GM12878 (cell line): Measurements from ENCODE around the gene PRKG1. TPM values are rescaled to one million over a fixed set of nuclear protein-coding genes. Genes with fewer than 3 reads are reported as not detected.

Source experiments
- ATAC-seq: fragments of 200-7000 bp; cut with Tn5 transposase; 3 replicates; pipeline ENCODE4 v1.9.1; 2020; ENCODE audit warnings: mild to moderate bottlenecking, moderate library complexity
- BruUV-seq: library from RNA; stranded (reverse); fragments of 400-500 nt; replicated peaks from 2 replicates; lab custom pipeline; 2021; lab: Mats Ljungman, UMichigan
- CTCF ChIA-PET: fragments of 300-600 bp; sonication (Branson Sonifier 250); formaldehyde crosslinking; extraction: SDS; loops from one replicate; lab custom pipeline; 2021; ENCODE audit warnings: inconsistent platforms; lab: Yijun Ruan, JAX
- POLR2A ChIA-PET: fragments of 350-600 bp; formaldehyde crosslinking; extraction: SDS; loops from one replicate; lab custom pipeline; 2021; ENCODE audit warnings: inconsistent platforms; lab: Charles Lee
- RAD21 ChIA-PET: fragments of 300-600 bp; sonication (Branson Sonifier 250); formaldehyde crosslinking; loops from one replicate; lab custom pipeline; 2023; ENCODE audit warnings: antibody characterized with exemption; ENCODE audit not compliant: unreplicated experiment; lab: Charles Lee
- SMC1A ChIA-PET: fragments of 300-600 bp; sonication (Branson Sonifier 250); formaldehyde crosslinking; loops from one replicate; lab custom pipeline; 2023; ENCODE audit not compliant: unreplicated experiment, uncharacterized antibody; lab: Charles Lee
- DNase-seq: peaks from one replicate; pipeline ENCODE4 v3.0.0-alpha.2; 2011; ENCODE audit warnings: low read depth, low spot score
- FAIRE-seq: peaks from 3 replicates; lab custom pipeline; 2011; peaks lifted over from hg19 to GRCh38; lab: Jason Lieb, UNC
- H2AFZ ChIP-seq: 2 replicates; pipeline ENCODE4 v1.6.0; 2011; ENCODE audit warnings: low read depth, low read length, control low read depth; ENCODE audit not compliant: control insufficient read depth
- H3K27ac ChIP-seq: 2 replicates; pipeline ENCODE4 v1.5.1; 2011; ENCODE audit warnings: control low read depth; ENCODE audit not compliant: control insufficient read depth, insufficient read depth
- H3K27me3 ChIP-seq, 2 experiments: replicated peaks in 1 of 2; 2 replicates each; pipeline versions ENCODE4 v1.6.0 to v1.6.1; 2011; ENCODE audit warnings: low read length in 1 of 2; ENCODE audit not compliant: control insufficient read depth in 2 of 2, insufficient read depth in 2 of 2
- H3K36me3 ChIP-seq, 2 experiments: 2 replicates each; pipeline ENCODE4 v1.5.1; 2011; ENCODE audit warnings: low read length in 1 of 2; ENCODE audit not compliant: control insufficient read depth in 2 of 2, insufficient read depth in 2 of 2
- H3K4me1 ChIP-seq: 2 replicates; pipeline ENCODE4 v1.6.1; 2011; ENCODE audit warnings: mild to moderate bottlenecking, low read length, moderate library complexity, mixed read lengths; ENCODE audit not compliant: control insufficient read depth, insufficient read depth
- H3K4me2 ChIP-seq: 2 replicates; pipeline ENCODE4 v1.6.0; 2011; ENCODE audit warnings: control low read depth; ENCODE audit not compliant: control insufficient read depth, insufficient read depth
- H3K4me3 ChIP-seq: fragments of 200-600 bp; sonication (generic); 2 replicates; pipeline ENCODE4 v1.5.1; 2016
- H3K79me2 ChIP-seq: 2 replicates; pipeline ENCODE4 v1.6.0; 2011; ENCODE audit warnings: low read length; ENCODE audit not compliant: control insufficient read depth, insufficient read depth
- H3K9ac ChIP-seq: 2 replicates; pipeline ENCODE4 v1.8.0; 2011; ENCODE audit warnings: low read length, control low read depth, mixed read lengths; ENCODE audit not compliant: control insufficient read depth, insufficient read depth
- H3K9me3 ChIP-seq: replicated peaks from 3 replicates; pipeline ENCODE4 v1.5.1; 2011; ENCODE audit warnings: mild to moderate bottlenecking, low read length; ENCODE audit not compliant: control insufficient read depth, insufficient read depth
- H4K20me1 ChIP-seq: 2 replicates; pipeline ENCODE4 v1.6.0; 2011; ENCODE audit not compliant: control insufficient read depth, insufficient read depth
- BMI1 ChIP-seq: fragments of 450-650 bp; IDR thresholded peaks from 2 replicates; pipeline ENCODE4 v1.6.1; 2016; ENCODE audit warnings: mild to moderate bottlenecking, moderate library complexity, borderline replicate concordance
- CBX3 ChIP-seq: fragments of 200-600 bp; sonication (generic); IDR thresholded peaks from 2 replicates; pipeline ENCODE4 v1.6.1; 2016; ENCODE audit warnings: low read depth, borderline replicate concordance
- CHD1 ChIP-seq: IDR thresholded peaks from 2 replicates; pipeline ENCODE4 v1.6.1; 2012; ENCODE audit warnings: low read depth, low read length, improper control_type of control experiment
- CREB1 ChIP-seq: IDR thresholded peaks from 2 replicates; pipeline ENCODE4 v1.6.1; 2012; ENCODE audit warnings: low read depth, mild to moderate bottlenecking, inconsistent platforms
- GATAD2B ChIP-seq: fragments of 450-650 bp; conservative IDR thresholded peaks from 2 replicates; pipeline ENCODE4 v1.6.1; 2017; ENCODE audit warnings: low read depth, mild to moderate bottlenecking, moderate library complexity
- JUNB ChIP-seq: IDR thresholded peaks from 2 replicates; pipeline ENCODE4 v1.6.1; 2016; ENCODE audit warnings: antibody characterized with exemption, mild to moderate bottlenecking
- MTA2 ChIP-seq: fragments of 450-650 bp; IDR thresholded peaks from 2 replicates; pipeline ENCODE4 v1.6.1; 2016; ENCODE audit warnings: low read depth, mild to moderate bottlenecking, moderate library complexity
- MXI1 ChIP-seq: fragments of 150-350 bp; IDR thresholded peaks from 2 replicates; pipeline ENCODE4 v1.6.1; 2011; ENCODE audit warnings: low read depth, mild to moderate bottlenecking, inconsistent platforms, low read length, improper control_type of control experiment
- NFIC ChIP-seq: IDR thresholded peaks from 2 replicates; pipeline ENCODE4 v1.6.1; 2012; ENCODE audit warnings: low read depth, mild to moderate bottlenecking, inconsistent platforms, low read length, moderate library complexity
- SMAD1 ChIP-seq: fragments of 450-650 bp; IDR thresholded peaks from 2 replicates; pipeline ENCODE4 v1.6.1; 2018; ENCODE audit warnings: mild to moderate bottlenecking, low read depth; ENCODE audit not compliant: partially characterized antibody
- ZBED1 ChIP-seq: IDR thresholded peaks from 2 replicates; pipeline ENCODE4 v1.6.1; 2016; ENCODE audit warnings: borderline replicate concordance
- ZNF384 ChIP-seq: IDR thresholded peaks from 2 replicates; pipeline ENCODE4 v1.6.1; 2012; ENCODE audit warnings: low read depth, mild to moderate bottlenecking, low read length, improper control_type of control experiment, borderline replicate concordance
- WGBS: methylation state at CpG from one replicate; pipeline ENCODE4 v1.1.6; 2016; ENCODE audit warnings: low lambda C conversion rate; ENCODE audit not compliant: insufficient replicate concordance, insufficient coverage; ENCODE audit errors: missing lambda C conversion rate; 5-methylcytosine and 5-hydroxymethylcytosine counted together
- in situ Hi-C: fragments of 300-500 bp; cut with MboI; formaldehyde crosslinking; loops from 9 replicates; pipeline ENCODE4 v1.14.3; 2018; ENCODE audit warnings: mixed read lengths
- intact Hi-C: fragments of 100-400 bp; cut with micrococcal nuclease; formaldehyde crosslinking; loops from one replicate; pipeline ENCODE4 v1.14.2; 2022; ENCODE audit not compliant: unreplicated experiment
- polyA plus RNA-seq, 11 experiments: library from polyadenylated mRNA; depleted of rRNA in 4 of 11; unstranded in 6 of 11; stranded (reverse) in 5 of 11; fragments of >200 nt; fragmentation: Nextera tagmentation in 4 of 11; fragmentation: Illumina TruSeq in 1 of 11; extraction: Ambion mirVana in 4 of 11; extraction: Trizol in 1 of 11; gene quantifications; 1 replicate in 1 of 11; 2 replicates in 10 of 11; pipeline versions ENCODE4 v1.2.1 to v1.2.3, GENCODE V29; 2011 to 2016; ENCODE audit warnings: inconsistent platforms in 2 of 11, missing spikeins in 2 of 11, low read depth in 1 of 11
- total RNA-seq, 4 experiments: library from RNA; depleted of rRNA in 3 of 4; stranded (reverse); fragments of >200 nt in 3 of 4; fragmentation: Illumina TruSeq in 1 of 4; extraction: Trizol in 1 of 4; gene quantifications; 2 replicates each; pipeline versions ENCODE4 v1.2.1 to v1.2.3, GENCODE V29; 2013 to 2021
- TF ChIP-seq, protein P1 (sequence below): fragments of 450-650 bp; formaldehyde crosslinking; IDR thresholded peaks from 2 replicates; pipeline ENCODE4 v1.4.0; 2020; ENCODE audit warnings: mild to moderate bottlenecking, moderate library complexity
- TF ChIP-seq, protein P2 (sequence below): IDR thresholded peaks from 2 replicates; pipeline ENCODE4 v1.6.1; 2011; ENCODE audit warnings: low read depth, low read length, improper control_type of control experiment, borderline replicate concordance

The PRKG1 gene
- total and polyA plus RNA-seq, 10 of the 15 experiments (the other 5 are each of a cell fraction or from before 2014, with no cell fraction given), result 0.04 to 0.05 TPM; not detected in 8

DNA sequence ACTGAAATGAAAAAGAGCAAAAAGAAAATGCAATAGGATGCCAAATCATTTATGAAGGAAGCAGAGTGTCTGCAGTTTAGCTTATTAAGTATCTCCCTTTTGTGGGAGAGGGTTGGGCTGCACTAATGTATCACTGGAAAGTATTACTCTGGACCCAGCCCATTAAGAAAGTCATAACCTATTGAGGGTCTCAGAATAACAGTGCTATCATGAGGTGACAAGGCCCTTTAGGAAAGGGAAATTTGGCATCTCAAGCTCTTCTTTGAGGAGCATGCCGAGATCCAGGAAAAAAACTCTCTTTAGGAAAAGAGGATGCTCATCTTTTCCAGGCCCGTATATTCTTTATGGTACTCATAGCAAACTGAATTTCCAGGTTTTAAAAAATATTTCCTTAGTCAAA is 114.6 kb downstream of the PRKG1 start:
- RAD21 ChIA-PET, result no interaction called here
- no peak for FAIRE-seq

DNA sequence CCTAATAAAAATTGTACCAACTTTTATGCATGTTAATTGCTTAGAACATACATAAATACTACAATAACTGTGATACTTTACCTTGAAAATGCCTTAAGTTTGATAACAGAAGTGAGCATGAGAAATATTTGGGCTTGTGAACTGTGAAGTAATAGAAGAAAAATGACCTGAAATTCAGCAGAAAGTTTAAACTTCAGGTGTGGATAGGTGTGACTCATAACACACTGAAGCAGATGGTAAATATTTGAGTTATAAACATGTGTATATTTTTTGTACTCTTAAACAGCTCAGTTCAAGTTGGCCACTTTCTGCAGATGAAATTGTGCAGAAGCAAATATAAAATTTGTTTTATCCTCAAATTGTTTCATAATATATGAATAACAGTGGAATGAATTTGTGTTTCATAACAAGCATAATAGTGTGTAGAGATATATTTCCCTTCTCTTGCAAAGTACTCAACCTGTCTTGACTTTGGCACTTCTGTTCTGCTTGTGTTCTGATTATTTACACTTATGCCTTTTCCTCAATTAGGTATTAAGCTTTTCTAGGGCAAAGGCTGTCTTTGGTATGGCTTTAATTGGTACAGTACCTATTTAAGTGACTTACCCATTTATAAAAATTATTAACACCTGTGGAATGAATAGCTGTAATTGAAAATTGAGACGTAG is 122.4 kb downstream of the PRKG1 start:
- ChIA-PET RAD21 (no interaction called here), SMC1A (no interaction called here), POLR2A (no interaction called here), CTCF (no interaction called here)
- no TSS peak for BruUV-seq
- H3K9ac ChIP-seq, result no peak overlapping the region
- no peaks in the 10 kb centered on the region; a peak in 2 of 4 replicates for H3K27me3 ChIP-seq
- H3K4me1 ChIP-seq, result no peaks in the 10 kb centered on the region
- FAIRE-seq, result no peak
- no peaks in the 10 kb centered on the region for H3K79me2 ChIP-seq
- no peaks in the 10 kb centered on the region for H3K36me3 ChIP-seq
- intact Hi-C loops (no loop called here), in situ Hi-C loops (no loop called here)
- H3K27ac ChIP-seq, result no peak overlapping the region
- no peak overlapping the region for H2AFZ ChIP-seq
- no peak for DNase-seq
- H3K4me3 ChIP-seq, result no peak overlapping the region
- no peak overlapping the region for H3K4me2 ChIP-seq
- no peaks in the 10 kb centered on the region for H3K9me3 ChIP-seq
- WGBS, result 0% methylated on average over 1 of the region's 1 CpG
- H4K20me1 ChIP-seq, result no peaks in the 10 kb centered on the region
- no peak for ATAC-seq
- TF ChIP-seq SMAD1 (no peak), CREB1 (no peak), GATAD2B (no peak), JUNB (no peak), MTA2 (no peak), MXI1 (no peak)
- TF ChIP-seq, protein P1, sequence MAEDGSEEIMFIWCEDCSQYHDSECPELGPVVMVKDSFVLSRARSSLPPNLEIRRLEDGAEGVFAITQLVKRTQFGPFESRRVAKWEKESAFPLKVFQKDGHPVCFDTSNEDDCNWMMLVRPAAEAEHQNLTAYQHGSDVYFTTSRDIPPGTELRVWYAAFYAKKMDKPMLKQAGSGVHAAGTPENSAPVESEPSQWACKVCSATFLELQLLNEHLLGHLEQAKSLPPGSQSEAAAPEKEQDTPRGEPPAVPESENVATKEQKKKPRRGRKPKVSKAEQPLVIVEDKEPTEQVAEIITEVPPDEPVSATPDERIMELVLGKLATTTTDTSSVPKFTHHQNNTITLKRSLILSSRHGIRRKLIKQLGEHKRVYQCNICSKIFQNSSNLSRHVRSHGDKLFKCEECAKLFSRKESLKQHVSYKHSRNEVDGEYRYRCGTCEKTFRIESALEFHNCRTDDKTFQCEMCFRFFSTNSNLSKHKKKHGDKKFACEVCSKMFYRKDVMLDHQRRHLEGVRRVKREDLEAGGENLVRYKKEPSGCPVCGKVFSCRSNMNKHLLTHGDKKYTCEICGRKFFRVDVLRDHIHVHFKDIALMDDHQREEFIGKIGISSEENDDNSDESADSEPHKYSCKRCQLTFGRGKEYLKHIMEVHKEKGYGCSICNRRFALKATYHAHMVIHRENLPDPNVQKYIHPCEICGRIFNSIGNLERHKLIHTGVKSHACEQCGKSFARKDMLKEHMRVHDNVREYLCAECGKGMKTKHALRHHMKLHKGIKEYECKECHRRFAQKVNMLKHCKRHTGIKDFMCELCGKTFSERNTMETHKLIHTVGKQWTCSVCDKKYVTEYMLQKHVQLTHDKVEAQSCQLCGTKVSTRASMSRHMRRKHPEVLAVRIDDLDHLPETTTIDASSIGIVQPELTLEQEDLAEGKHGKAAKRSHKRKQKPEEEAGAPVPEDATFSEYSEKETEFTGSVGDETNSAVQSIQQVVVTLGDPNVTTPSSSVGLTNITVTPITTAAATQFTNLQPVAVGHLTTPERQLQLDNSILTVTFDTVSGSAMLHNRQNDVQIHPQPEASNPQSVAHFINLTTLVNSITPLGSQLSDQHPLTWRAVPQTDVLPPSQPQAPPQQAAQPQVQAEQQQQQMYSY (CRISPR knock-in tag), result no peak
- TF ChIP-seq, protein P2, sequence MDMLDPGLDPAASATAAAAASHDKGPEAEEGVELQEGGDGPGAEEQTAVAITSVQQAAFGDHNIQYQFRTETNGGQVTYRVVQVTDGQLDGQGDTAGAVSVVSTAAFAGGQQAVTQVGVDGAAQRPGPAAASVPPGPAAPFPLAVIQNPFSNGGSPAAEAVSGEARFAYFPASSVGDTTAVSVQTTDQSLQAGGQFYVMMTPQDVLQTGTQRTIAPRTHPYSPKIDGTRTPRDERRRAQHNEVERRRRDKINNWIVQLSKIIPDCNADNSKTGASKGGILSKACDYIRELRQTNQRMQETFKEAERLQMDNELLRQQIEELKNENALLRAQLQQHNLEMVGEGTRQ, result no peak

More for the DNA sequence above, 114.6 kb downstream of the PRKG1 start:
- BruUV-seq, result no TSS peak
- ATAC-seq (no peak), DNase-seq (no peak)
- ChIA-PET POLR2A (no interaction called here), SMC1A (no interaction called here), CTCF (no interaction called here)
- Histone ChIP-seq H2AFZ (no peak overlapping the region), H3K36me3 (no peaks in the 10 kb centered on the region), H3K4me3 (no peak overlapping the region), H3K4me2 (no peak overlapping the region), H3K9ac (no peak overlapping the region), H3K27me3 (no peaks in the 10 kb centered on the region; a peak in 1 of 4 replicates), H3K27ac (no peak overlapping the region), H3K4me1 (no peaks in the 10 kb centered on the region), H4K20me1 (no peaks in the 10 kb centered on the region), H3K79me2 (no peaks in the 10 kb centered on the region), H3K9me3 (no peaks in the 10 kb centered on the region)
- 0% methylated on average over 2 of the region's 2 CpGs for WGBS
- no peak for TF ChIP-seq BMI1
- TF ChIP-seq CBX3, result no peak
- TF ChIP-seq ZNF384, result no peak
- no peak for TF ChIP-seq CHD1
- no peak for TF ChIP-seq ZBED1
- TF ChIP-seq NFIC, result no peak
- in situ Hi-C loops, result no loop called here
- intact Hi-C loops, result no loop called here
